K562 (cell line): ENCODE measurements around the gene APCDD1L. TPM values are rescaled to one million over a fixed set of nuclear protein-coding genes. Genes with fewer than 3 reads are reported as not detected.

Experiments
- ATAC-seq: fragments of 200-7000 bp; cut with Tn5 transposase; 3 replicates; pipeline ENCODE4 v1.9.1; 2020; ENCODE audit warnings: moderate library complexity
- BruUV-seq: library from RNA; stranded (reverse); fragments of 400-500 nt; replicated peaks from 2 replicates; lab custom pipeline; 2021; lab: Mats Ljungman, UMichigan
- CTCF ChIA-PET: fragments of 300-600 bp; formaldehyde crosslinking; extraction: SDS; loops from one replicate; lab custom pipeline; 2021; ENCODE audit warnings: low intra/inter-chr PET ratio; lab: Yijun Ruan, JAX
- POLR2A ChIA-PET: fragments of 300-600, 350-650 bp; sonication (Branson Sonifier 250); formaldehyde crosslinking; extraction: SDS; loops from one replicate; lab custom pipeline; 2021; ENCODE audit warnings: antibody characterized with exemption, inconsistent platforms; lab: Yijun Ruan, JAX
- DNase-seq, 4 experiments: peaks; one replicate each; pipeline versions ENCODE4 v3.0.0 to v3.0.0-alpha.2; 2011 to 2018; ENCODE audit warnings: low spot score in 3 of 4, mixed read lengths in 3 of 4; ENCODE audit errors: extremely low read depth in 1 of 4
- FAIRE-seq: peaks from 2 replicates; lab custom pipeline; 2011; peaks lifted over from hg19 to GRCh38; lab: Jason Lieb, UNC
- H2AFZ ChIP-seq: 2 replicates; pipeline ENCODE4 v1.6.0; 2011; ENCODE audit warnings: low read depth, low read length, control low read depth, inconsistent platforms
- H3K27ac ChIP-seq: fragments of 200-600 bp; 3 replicates; pipeline ENCODE4 v1.8.0; 2011; ENCODE audit warnings: low read depth, mild to moderate bottlenecking, control low read depth, inconsistent platforms, low read length, moderate library complexity, mixed read lengths; ENCODE audit errors: extremely low read depth
- H3K27me3 ChIP-seq, 2 experiments: fragments of 300-600 bp in 1 of 2; 2 replicates in 1 of 2; 3 replicates in 1 of 2; pipeline versions ENCODE4 v1.6.0 to v1.8.0; 2011; ENCODE audit warnings: inconsistent platforms in 2 of 2, low read length in 2 of 2, mild to moderate bottlenecking in 1 of 2, mixed read lengths in 1 of 2, moderate library complexity in 1 of 2; ENCODE audit not compliant: control insufficient read depth in 2 of 2, insufficient read depth in 2 of 2
- H3K36me3 ChIP-seq: fragments of 300-600 bp; 3 replicates; pipeline ENCODE4 v1.8.0; 2011; ENCODE audit warnings: mild to moderate bottlenecking, low read length, inconsistent platforms; ENCODE audit not compliant: control insufficient read depth, insufficient read depth
- H3K4me1 ChIP-seq, 2 experiments: fragments of 200-600 bp in 1 of 2; replicated peaks in 1 of 2; 2 replicates in 1 of 2; 3 replicates in 1 of 2; pipeline versions ENCODE4 v1.5.1 to v1.8.0; 2011; ENCODE audit warnings: inconsistent platforms in 2 of 2, low read length in 2 of 2, mild to moderate bottlenecking in 1 of 2, mixed read lengths in 1 of 2, moderate library complexity in 1 of 2; ENCODE audit not compliant: control insufficient read depth in 2 of 2, insufficient read depth in 2 of 2
- H3K4me2 ChIP-seq: 2 replicates; pipeline ENCODE4 v1.6.1; 2011; ENCODE audit warnings: low read length, control low read depth, inconsistent platforms, mixed read lengths; ENCODE audit not compliant: insufficient read depth
- H3K4me3 ChIP-seq: fragments of 200-600 bp; sonication (generic), shearing (Covaris generic); 2 replicates; pipeline ENCODE4 v1.5.1; 2016; ENCODE audit warnings: control low read depth, inconsistent platforms
- H3K79me2 ChIP-seq: fragments of 200-600 bp; 3 replicates; pipeline ENCODE4 v1.8.0; 2011; ENCODE audit warnings: low read length, inconsistent platforms; ENCODE audit not compliant: control insufficient read depth, insufficient read depth
- H3K9ac ChIP-seq, 2 experiments: 2 replicates each; pipeline versions ENCODE4 v1.6.0 to v1.6.1; 2011; ENCODE audit warnings: low read depth in 2 of 2, low read length in 2 of 2, control low read depth in 1 of 2, inconsistent platforms in 1 of 2, mild to moderate bottlenecking in 1 of 2, mixed read lengths in 1 of 2; ENCODE audit not compliant: insufficient read depth in 1 of 2
- H3K9me1 ChIP-seq: one replicate; pipeline ENCODE4 v1.6.0; 2011; ENCODE audit warnings: inconsistent platforms, mild to moderate bottlenecking, low read length, moderate library complexity; ENCODE audit not compliant: control insufficient read depth, insufficient read depth
- H3K9me3 ChIP-seq: replicated peaks from 2 replicates; pipeline ENCODE4 v1.5.1; 2011; ENCODE audit warnings: low read depth, low read length, inconsistent platforms; ENCODE audit not compliant: control insufficient read depth, insufficient read depth
- H4K20me1 ChIP-seq: replicated peaks from 2 replicates; pipeline ENCODE4 v1.6.1; 2011; ENCODE audit warnings: low read length, inconsistent platforms, mixed read lengths; ENCODE audit not compliant: control insufficient read depth, insufficient read depth
- AFF1 ChIP-seq, 2 experiments: fragments of 450-650 bp; IDR thresholded peaks; 2 replicates each; pipeline ENCODE4 v1.6.1; 2018; ENCODE audit warnings: mild to moderate bottlenecking in 2 of 2, low read depth in 1 of 2; ENCODE audit not compliant: partially characterized antibody in 2 of 2
- CBX8 ChIP-seq: fragments of 200-600 bp; sonication (generic); IDR thresholded peaks from 2 replicates; pipeline ENCODE4 v1.6.1; 2012; ENCODE audit warnings: borderline replicate concordance, mixed run types, low read depth, mild to moderate bottlenecking, moderate library complexity, mixed read lengths, low read length, control low read depth, inconsistent platforms; ENCODE audit not compliant: poor library complexity, severe bottlenecking; ENCODE audit errors: extremely low read depth
- CHCHD3 ChIP-seq: fragments of 250-450 bp; sonication (Bioruptor Pico); IDR thresholded peaks from 2 replicates; pipeline ENCODE4 v2.1.2; 2022; ENCODE audit warnings: mild to moderate bottlenecking
- ETV6 ChIP-seq, 3 experiments: fragments of 150-350 bp in 1 of 3; sonication (generic) in 1 of 3; formaldehyde crosslinking in 1 of 3; IDR thresholded peaks; 2 replicates each; pipeline versions ENCODE4 v1.6.1 to v1.8.0; 2014 to 2022; ENCODE audit warnings: borderline replicate concordance in 2 of 3, low read depth in 2 of 3, antibody characterized with exemption in 1 of 3, low read length in 1 of 3, mild to moderate bottlenecking in 1 of 3, missing genetic modification reagents in 1 of 3
- FOXM1 ChIP-seq, 2 experiments: fragments of 450-650 bp in 1 of 2; sonication (generic) in 1 of 2; formaldehyde crosslinking in 1 of 2; IDR thresholded peaks; 2 replicates each; pipeline versions ENCODE4 v1.6.1 to v1.9.0; 2017 to 2022; ENCODE audit warnings: low read depth in 2 of 2, mild to moderate bottlenecking in 2 of 2, missing genetic modification reagents in 1 of 2, moderate library complexity in 1 of 2
- KLF6 ChIP-seq: fragments of 250-450 bp; sonication (Bioruptor Pico); IDR thresholded peaks from 2 replicates; pipeline ENCODE4 v1.4.0; 2020; ENCODE audit warnings: mild to moderate bottlenecking, moderate library complexity, borderline replicate concordance
- MCM3 ChIP-seq: fragments of 450-650 bp; IDR thresholded peaks from 2 replicates; pipeline ENCODE4 v1.6.1; 2016
- NFATC3 ChIP-seq: fragments of 450-650 bp; IDR thresholded peaks from 2 replicates; pipeline ENCODE4 v1.6.1; 2017; ENCODE audit warnings: mild to moderate bottlenecking
- POLR2H ChIP-seq: IDR thresholded peaks from 2 replicates; pipeline ENCODE4 v1.6.1; 2016; ENCODE audit warnings: missing genetic modification characterization, low read depth, mild to moderate bottlenecking, control low read depth, missing compliant biosample characterization, moderate library complexity
- RBFOX2 ChIP-seq: fragments of 200-400 bp; formaldehyde crosslinking; IDR thresholded peaks from 2 replicates; pipeline ENCODE4 v1.6.1; 2017; ENCODE audit warnings: low read depth, mild to moderate bottlenecking, low read length, moderate library complexity
- VEZF1 ChIP-seq: fragments of 200-800 bp; sonication (Bioruptor generic); IDR thresholded peaks from 2 replicates; pipeline ENCODE4 v1.6.1; 2017; ENCODE audit warnings: missing genetic modification characterization, missing compliant biosample characterization
- ZBTB17 ChIP-seq: fragments of 450-650 bp; formaldehyde crosslinking; IDR thresholded peaks from 2 replicates; pipeline ENCODE4 v1.4.0; 2020; ENCODE audit warnings: mild to moderate bottlenecking
- ZNF24 ChIP-seq: fragments of 450-650 bp; IDR thresholded peaks from 2 replicates; pipeline ENCODE4 v1.6.1; 2016
- ZNF764 ChIP-seq: fragments of 250-450 bp; sonication (Bioruptor Pico); IDR thresholded peaks from 2 replicates; pipeline ENCODE4 v1.4.0; 2020; ENCODE audit warnings: low read depth, mild to moderate bottlenecking, moderate library complexity
- WGBS: fragments of 100-300 bp; shearing (Covaris generic); methylation state at CpG from one replicate; pipeline ENCODE4 v1.1.6; 2016; ENCODE audit warnings: low coverage, mixed read lengths; ENCODE audit not compliant: insufficient coverage; ENCODE audit errors: missing lambda C conversion rate; 5-methylcytosine and 5-hydroxymethylcytosine counted together
- in situ Hi-C: fragments of 300-500 bp; cut with MboI; formaldehyde crosslinking; loops from 4 replicates; pipeline ENCODE4 v1.15.0; 2018; ENCODE audit warnings: inconsistent platforms, mixed read lengths
- intact Hi-C: fragments of 100-400 bp; cut with micrococcal nuclease; formaldehyde crosslinking; loops from 2 replicates; pipeline ENCODE4 v1.14.2; 2022
- polyA plus RNA-seq, 8 experiments: library from polyadenylated mRNA; depleted of rRNA in 4 of 8; stranded (reverse) in 5 of 8; unstranded in 3 of 8; fragments of >200 nt; fragmentation: Nextera tagmentation in 2 of 8; fragmentation: Illumina TruSeq in 1 of 8; extraction: Ambion mirVana in 2 of 8; extraction: Trizol in 1 of 8; gene quantifications; 2 replicates each; pipeline versions ENCODE4 v1.2.1 to v1.2.3, GENCODE V29; 2011 to 2014; ENCODE audit warnings: inconsistent platforms in 1 of 8, missing spikeins in 1 of 8
- total RNA-seq, 7 experiments: library from RNA; depleted of rRNA in 6 of 7; stranded (reverse); fragments of >200 nt in 6 of 7; fragmentation: Illumina TruSeq in 2 of 7; extraction: Trizol in 2 of 7; gene quantifications; 2 replicates each; pipeline versions ENCODE4 v1.2.1 to v1.2.3, GENCODE V29; 2011 to 2021; ENCODE audit warnings: low replicate concordance in 1 of 7

Gene APCDD1L
- total and polyA plus RNA-seq, 9 of the 15 experiments (the other 6 are each of a cell fraction or from before 2014, with no cell fraction given) = not detected

GRCh38 chr20:58508762-58509395 lies 6.3 kb downstream of the APCDD1L start:
- Histone ChIP-seq H3K27ac (no peak overlapping the region), H3K9me1 (no peaks in the 10 kb centered on the region), H3K27me3 (peaks cover 8 to 39% of the 10 kb centered on the region in 2 experiments; a peak in 3 of 5 replicates), H4K20me1 (no peaks in the 10 kb centered on the region)
- intact Hi-C loops = no loop called here
- no TSS peak for BruUV-seq
- POLR2A ChIA-PET = no interaction called here
- TF ChIP-seq POLR2H (tag) (no peak), AFF1 (IDR thresholded peaks at IDR 0.05; ENCODE audit: low read depth in 1 of 2, partially characterized antibody in 2 of 2) (no peak), CBX8 (no peak), MCM3 (no peak), FOXM1 (IDR thresholded peaks at IDR 0.05; ENCODE audit: low read depth) (no peak), FOXM1 (CRISPR knock-in tag; IDR thresholded peaks at IDR 0.05; ENCODE audit: low read depth) (no peak), RBFOX2 (no peak), KLF6 (CRISPR knock-in tag) (no peak), ZNF24 (no peak), NFATC3 (no peak), CHCHD3 (CRISPR knock-in tag) (no peak), ZBTB17 (no peak), VEZF1 (CRISPR knock-in tag) (no peak), ZNF764 (CRISPR knock-in tag) (no peak), ETV6 (IDR thresholded peaks at IDR 0.05; ENCODE audit: borderline replicate concordance in 1 of 2, low read depth in 2 of 2, low read length in 1 of 2) (no peak), ETV6 (CRISPR knock-in tag; IDR thresholded peaks at IDR 0.05; ENCODE audit: borderline replicate concordance) (no peak)
- TF ChIP-seq, all 486 proteins: peak for 0
- WGBS = 4% methylated on average over 16 of the region's 17 CpGs
- H3K36me3 ChIP-seq = no peaks in the 10 kb centered on the region
- H3K79me2 ChIP-seq = no peaks in the 10 kb centered on the region
- in situ Hi-C loops = no loop called here
- no peak for FAIRE-seq
- CTCF ChIA-PET = no interaction called here
- H3K9ac ChIP-seq = no peak overlapping the region
- H2AFZ ChIP-seq = no peak overlapping the region
- ATAC-seq = no peak
- no peak for DNase-seq
- H3K4me2 ChIP-seq = no peak overlapping the region
- H3K4me3 ChIP-seq = no peak overlapping the region
- H3K9me3 ChIP-seq = peaks cover 4% of the 10 kb centered on the region; the same call in 1 of the 2 replicates
- no peaks in the 10 kb centered on the region for H3K4me1 ChIP-seq
